HG03045 (cell line): Measurements from ENCODE around the gene NDUFA6.
"Not testable (repeated sequence)": the region's sequence is repeated elsewhere in the genome, so short reads cannot be mapped to it uniquely, and the experiment has no call there.

Experiments used
- ATAC-seq: cut with Tn5 transposase; IDR thresholded peaks from one replicate; pipeline ENCODE4 v1.9.1; 2021; ENCODE audit warnings: mild to moderate bottlenecking, moderate library complexity; ENCODE audit not compliant: unreplicated experiment

NDUFA6 gene

GRCh38 chr22:42090596-42091454 is at the start of gene NDUFA6:
Gene NDUFA6 (minus strand): TSS chr22:42090772. CDS start chr22:42090744, 28 bp downstream.
- ATAC-seq = peak; percentile 97

DNA sequence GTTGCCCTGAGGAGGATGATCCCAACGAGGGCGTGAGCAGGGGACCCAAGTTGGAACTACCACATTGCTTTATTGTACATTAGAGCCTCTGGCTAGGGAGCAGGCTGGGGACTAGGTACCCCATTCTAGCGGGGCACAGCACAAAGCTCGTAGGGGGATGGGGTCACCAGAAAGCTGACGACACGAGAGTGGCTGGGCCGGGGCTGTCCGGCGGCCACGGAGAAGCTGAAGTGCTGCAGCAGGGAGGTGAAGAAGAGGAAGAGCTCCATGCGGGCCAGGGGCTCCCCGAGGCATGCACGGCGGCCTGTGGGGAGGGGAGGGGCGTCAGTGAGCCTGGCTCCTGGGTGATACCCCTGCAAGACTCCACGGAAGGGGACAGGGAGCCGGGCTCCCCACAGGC is 49.6 kb upstream of the NDUFA6 start:
- not testable (repeated sequence) for ATAC-seq

DNA sequence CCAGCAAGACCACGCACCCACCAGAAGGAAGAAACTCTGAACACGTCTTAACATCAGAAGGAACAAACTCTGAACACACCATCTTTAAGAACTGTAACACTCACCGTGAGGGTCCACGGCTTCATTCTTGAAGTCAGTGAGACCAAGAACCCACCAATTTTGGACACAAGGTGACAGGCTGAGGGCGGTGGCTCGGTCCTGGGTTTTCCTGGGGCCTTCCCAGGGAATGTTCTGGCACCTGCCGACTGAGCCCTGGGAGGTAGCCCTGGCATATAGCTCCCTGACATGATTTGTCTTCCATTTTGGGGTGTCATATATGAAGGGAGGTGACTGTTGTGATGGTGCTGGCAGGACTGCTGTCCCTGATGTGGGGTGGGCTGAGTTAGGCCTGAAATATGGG is 48.9 kb upstream of the NDUFA6 start:
- not testable (repeated sequence) for ATAC-seq

DNA sequence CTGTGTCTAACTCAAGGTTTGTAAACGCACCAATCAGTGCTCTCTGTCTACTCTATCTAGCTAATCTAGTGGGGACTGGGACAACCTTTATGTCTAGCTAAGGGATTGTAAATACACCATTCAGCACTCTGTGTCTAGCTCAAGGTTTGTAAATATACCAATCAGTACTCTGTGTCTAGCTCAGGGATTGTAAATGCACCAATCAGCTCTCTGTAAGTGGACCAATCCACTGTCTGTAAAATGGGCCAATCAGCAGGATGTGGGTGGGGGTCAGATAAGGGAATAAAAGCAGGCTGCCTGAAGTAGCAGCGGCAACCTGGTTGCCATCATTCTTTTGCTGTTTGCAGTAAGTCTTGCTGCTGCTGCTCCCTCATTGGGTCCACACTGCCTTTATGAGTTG is 48.4 kb upstream of the NDUFA6 start:
- no peak for ATAC-seq

GRCh38 chr22:42138122-42138770 is 47.7 kb upstream of the NDUFA6 start:
- no peak for ATAC-seq

DNA sequence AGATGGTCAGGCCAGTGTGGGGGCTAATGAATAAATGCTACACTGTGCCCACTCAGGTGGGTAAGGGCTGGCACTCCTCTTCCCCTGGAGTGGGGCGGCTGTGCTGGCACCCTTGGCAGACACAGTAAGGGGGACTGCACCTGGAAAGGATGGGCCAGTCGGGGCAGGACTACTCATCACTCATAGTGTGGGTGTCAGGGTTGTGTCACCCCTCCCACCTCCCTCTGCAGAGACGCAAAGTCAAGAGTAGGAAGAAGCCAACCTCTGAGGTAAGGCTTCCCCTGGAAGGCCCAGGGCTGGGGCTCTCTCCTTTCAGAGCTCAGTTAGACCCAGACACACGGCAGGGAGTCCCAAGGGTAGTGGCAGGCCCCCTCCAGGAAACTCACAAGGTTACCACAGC is 45.1 kb upstream of the NDUFA6 start:
- ATAC-seq = not testable (repeated sequence)

GRCh38 chr22:42134100-42135020 is 43.8 kb upstream of the NDUFA6 start:
- ATAC-seq = no peak

GRCh38 chr22:42132457-42132856 is 41.9 kb upstream of the NDUFA6 start:
- ATAC-seq = no peak

DNA sequence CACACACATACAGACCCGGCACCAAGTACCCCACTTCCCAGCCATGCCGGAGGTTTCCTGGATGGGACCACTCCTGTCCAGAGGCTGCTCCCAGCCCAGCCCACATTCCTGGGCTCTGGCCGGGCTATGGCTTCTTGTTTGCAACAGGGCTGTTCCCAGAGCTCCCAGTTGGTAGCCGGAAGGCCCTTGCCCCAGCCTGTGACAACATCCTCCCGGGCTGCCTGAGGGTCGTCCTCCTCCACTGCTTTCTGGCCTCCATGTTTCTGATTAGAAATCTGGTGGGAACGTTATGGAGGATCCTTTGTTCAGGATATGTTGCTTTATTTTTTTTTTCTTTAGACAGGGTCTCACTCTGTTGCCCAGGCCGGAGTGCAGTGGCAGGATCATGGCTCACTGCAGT is 41.0 kb upstream of the NDUFA6 start:
- ATAC-seq = no peak

DNA sequence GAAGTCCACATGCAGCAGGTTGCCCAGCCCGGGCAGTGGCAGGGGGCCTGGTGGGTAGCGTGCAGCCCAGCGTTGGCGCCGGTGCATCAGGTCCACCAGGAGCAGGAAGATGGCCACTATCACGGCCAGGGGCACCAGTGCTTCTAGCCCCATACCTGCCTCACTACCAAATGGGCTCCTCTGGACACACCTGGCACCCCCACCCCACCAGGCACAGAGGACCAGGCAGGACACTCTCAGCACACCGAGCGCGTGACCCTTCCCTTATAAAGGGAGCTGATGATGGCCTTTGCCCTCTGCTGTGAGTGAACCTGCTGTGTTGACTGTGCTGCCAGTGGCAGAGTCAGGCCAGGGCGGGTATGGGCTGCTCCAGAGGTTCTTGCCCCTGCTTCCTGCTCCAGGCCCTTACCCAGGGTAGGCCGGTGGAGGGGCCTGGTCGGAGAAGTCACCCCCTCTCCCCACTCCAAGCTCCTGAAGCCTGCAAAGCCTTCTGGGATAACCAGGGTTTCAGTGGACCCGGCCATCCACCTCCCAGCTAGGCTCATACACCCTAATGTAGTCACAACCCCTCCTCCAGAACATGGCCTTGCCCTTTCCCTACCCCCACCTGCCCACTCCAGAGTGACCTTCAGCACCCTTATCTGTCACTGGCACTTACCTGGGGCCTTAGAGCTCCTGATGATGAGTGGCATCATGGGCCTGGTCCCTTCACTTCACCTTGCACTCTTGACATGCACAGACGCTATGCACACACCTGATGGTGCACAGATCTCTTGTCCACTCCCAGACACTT is 40.3 kb upstream of the NDUFA6 start, which contains the start of gene CYP2D6:
Gene CYP2D6 (minus strand): TSS at position 172 of the 793 bp plus-strand sequence. CDS start 19 bp downstream, at position 153.
- not testable (repeated sequence) for ATAC-seq

DNA sequence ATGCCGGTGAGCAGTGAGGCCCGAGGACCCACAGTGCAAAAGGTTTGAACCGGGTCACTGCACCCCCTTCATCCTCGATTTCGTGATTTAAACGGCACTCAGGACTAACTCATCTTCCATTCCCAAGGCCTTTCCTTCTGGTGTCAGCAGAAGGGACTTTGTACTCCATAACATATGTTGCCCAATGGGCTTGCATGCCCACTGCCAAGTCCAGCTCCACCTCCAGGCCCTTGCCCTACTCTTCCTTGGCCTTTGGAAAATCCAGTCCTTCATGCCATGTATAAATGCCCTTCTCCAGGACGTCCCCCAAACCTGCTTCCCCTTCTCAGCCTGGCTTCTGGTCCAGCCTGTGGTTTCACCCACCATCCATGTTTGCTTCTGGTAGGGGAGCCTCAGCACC is 39.6 kb upstream of the NDUFA6 start:
- ATAC-seq = not testable (repeated sequence)

GRCh38 chr22:42128776-42129694 is 38.5 kb upstream of the NDUFA6 start:
- ATAC-seq = not testable (repeated sequence)

DNA sequence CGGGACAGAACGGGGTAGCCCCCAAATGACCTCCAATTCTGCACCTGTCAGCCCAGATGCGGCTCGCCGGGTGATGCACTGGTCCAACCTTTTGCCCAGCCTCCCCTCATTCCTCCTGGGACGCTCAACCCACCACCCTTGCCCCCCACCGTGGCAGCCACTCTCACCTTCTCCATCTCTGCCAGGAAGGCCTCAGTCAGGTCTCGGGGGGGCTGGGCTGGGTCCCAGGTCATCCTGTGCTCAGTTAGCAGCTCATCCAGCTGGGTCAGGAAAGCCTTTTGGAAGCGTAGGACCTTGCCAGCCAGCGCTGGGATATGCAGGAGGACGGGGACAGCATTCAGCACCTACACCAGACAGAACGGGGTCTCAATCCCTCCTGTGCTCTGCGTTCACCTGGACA is 37.4 kb upstream of the NDUFA6 start:
- not testable (repeated sequence) for ATAC-seq

- no peak for ATAC-seq
Observed at GRCh38 chr22:42127606-42128005, 37.0 kb upstream of the NDUFA6 start.

GRCh38 chr22:42123529-42123928 is 33.0 kb upstream of the NDUFA6 start:
- ATAC-seq = not testable (repeated sequence)

GRCh38 chr22:42120231-42121021 is 29.9 kb upstream of the NDUFA6 start:
- not testable (repeated sequence) for ATAC-seq

GRCh38 chr22:42116848-42117424 is 26.4 kb upstream of the NDUFA6 start:
- no peak for ATAC-seq

GRCh38 chr22:42115420-42115830 is 24.9 kb upstream of the NDUFA6 start:
- not testable (repeated sequence) for ATAC-seq
